ENCODE measurements around the gene SULT1A2. TPM values are rescaled to one million over a fixed set of nuclear protein-coding genes. Genes with fewer than 3 reads are reported as not detected.
"Not testable (repeated sequence)": the region's sequence is repeated elsewhere in the genome, so short reads cannot be mapped to it uniquely, and the experiment has no call there.

The SULT1A2 gene
- total RNA-seq (1 to 10 TPM in 2 of 7 donors, under 1 TPM in 5; 0.20 to 1.6 (median 0.78) TPM), polyA plus RNA-seq (1 to 10 TPM in 1 of 2 donors, under 1 TPM in 1; 0.13 to 1.2 TPM)
- long read RNA-seq, donor 1: 0 reads
- long read RNA-seq, donor 2: 0 reads
- long read RNA-seq, donor 3, partial matches to known transcripts: 0 of 1 reads
- long read RNA-seq, donor 3, other reads (novel, unspliced or antisense): 1 of 1 reads

DNA sequence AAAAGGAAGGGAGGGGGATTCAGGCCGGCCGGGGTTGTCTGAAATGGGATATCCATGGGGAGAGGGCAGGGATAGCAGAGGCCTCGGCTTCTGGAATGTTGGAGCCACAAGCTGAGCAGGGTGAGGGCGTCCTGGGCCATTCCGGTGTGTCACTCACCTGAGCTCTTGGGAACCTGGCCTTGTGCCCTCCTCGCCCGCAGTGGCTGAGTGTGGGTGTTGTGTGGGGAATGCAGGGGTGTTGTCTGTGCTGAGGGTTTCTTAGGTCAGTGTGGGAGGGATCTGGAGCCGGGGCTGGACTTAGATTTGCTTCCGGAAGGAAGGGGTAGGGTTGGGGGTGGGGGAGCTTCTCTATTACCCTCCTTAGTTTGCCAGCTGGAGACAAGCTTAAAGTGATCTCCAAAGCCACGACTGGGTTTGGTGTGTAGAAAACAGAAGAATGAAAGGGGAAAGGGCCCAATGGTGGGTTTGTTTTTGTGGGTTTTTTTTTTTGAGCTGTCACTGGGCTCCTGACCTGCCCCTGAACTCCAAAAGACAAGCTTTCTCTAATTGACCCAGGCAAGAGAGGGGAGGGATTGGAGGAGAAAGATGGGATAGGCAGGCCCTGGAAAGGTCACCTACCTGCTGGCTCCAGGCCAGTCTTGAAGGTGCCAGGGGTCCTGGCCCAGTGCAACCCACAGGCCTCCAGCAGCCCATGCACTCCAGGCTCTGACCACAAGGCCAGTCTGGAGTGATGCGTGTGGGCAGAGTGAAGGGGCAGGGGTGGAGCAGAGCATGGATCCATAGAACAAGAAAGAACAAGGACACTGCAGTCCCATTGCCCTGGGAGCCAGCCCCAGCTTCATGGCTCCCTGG, at the start of gene SULT1A2:
SULT1A2 (minus strand) TSS at position 211 of the 852 bp plus-strand sequence. CDS start 1,120 bp downstream, outside the sequence.
- Histone ChIP-seq H3K4me1 (ENCODE audit: insufficient read depth) (peaks cover 4% of the 10 kb centered on the region), H3K36me3 (no peaks in the 10 kb centered on the region), H3K4me3 (no peak within 1 kb of the TSS), H3K27ac (no peak within 1 kb of the TSS), H3K27me3 (no peaks in the 10 kb centered on the region), H3K9me3 (no peaks in the 10 kb centered on the region)
- WGBS, 3 donors: 16 to 19% (median 17%) methylated on average over 11 of the region's 11 CpGs
- intact Hi-C loops (cut with DNase I): no loop called here
- DNase-seq: no peak
- TF ChIP-seq, protein P1, sequence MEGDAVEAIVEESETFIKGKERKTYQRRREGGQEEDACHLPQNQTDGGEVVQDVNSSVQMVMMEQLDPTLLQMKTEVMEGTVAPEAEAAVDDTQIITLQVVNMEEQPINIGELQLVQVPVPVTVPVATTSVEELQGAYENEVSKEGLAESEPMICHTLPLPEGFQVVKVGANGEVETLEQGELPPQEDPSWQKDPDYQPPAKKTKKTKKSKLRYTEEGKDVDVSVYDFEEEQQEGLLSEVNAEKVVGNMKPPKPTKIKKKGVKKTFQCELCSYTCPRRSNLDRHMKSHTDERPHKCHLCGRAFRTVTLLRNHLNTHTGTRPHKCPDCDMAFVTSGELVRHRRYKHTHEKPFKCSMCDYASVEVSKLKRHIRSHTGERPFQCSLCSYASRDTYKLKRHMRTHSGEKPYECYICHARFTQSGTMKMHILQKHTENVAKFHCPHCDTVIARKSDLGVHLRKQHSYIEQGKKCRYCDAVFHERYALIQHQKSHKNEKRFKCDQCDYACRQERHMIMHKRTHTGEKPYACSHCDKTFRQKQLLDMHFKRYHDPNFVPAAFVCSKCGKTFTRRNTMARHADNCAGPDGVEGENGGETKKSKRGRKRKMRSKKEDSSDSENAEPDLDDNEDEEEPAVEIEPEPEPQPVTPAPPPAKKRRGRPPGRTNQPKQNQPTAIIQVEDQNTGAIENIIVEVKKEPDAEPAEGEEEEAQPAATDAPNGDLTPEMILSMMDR (IDR thresholded peaks at IDR 0.05): no peak
- no peak for TF ChIP-seq POLR2A (IDR thresholded peaks at IDR 0.05)
- no peak for TF ChIP-seq EP300 (IDR thresholded peaks at IDR 0.05)

DNA sequence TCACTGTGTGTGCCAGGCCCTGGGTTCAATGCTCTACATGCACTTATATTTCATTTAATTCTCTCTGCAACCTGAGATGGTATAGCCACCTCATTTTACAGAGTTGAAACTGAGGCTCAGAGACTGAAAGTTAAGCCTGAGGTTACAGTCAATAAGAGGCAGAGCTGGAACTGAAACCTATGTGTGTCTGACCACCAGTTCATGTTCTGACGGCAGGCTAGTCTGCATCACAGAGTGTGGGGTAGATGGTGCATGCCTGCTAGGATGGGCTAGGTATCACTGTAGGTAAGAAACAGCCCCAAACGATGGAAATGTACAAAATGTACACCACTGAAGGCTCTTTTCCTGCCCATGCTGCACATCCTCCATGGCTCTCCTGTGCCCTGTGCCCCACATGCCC, 43.1 kb upstream of the SULT1A2 start:
- H3K27me3 ChIP-seq; DNase-seq; H3K4me1 ChIP-seq (ENCODE audit: insufficient read depth); H3K27ac ChIP-seq; intact Hi-C loops (cut with DNase I); H3K4me3 ChIP-seq; H3K9me3 ChIP-seq; H3K36me3 ChIP-seq: not testable (repeated sequence)
- 61 to 74% (median 72%) methylated on average over 2 of the region's 2 CpGs for WGBS, 3 donors

DNA sequence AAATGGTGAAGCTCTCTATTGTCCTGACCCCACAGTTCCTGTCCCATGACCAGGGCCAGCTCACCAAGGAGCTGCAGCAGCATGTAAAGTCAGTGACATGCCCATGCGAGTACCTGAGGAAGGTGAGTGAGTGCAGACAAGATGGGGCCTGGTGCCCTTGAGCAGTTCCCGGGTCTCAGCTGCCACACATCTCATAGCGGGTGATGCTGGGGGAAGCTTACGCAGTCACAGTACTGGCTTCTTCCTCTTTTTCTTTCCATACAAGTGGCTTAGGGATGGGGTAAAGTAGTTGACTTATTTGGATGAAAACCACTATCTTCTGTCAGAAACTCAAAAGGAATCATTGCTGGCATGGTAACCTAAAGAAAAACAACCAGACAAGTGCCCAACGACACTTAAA, 41.5 kb upstream of the SULT1A2 start:
- H3K4me1 ChIP-seq (ENCODE audit: insufficient read depth); H3K9me3 ChIP-seq; intact Hi-C loops (cut with DNase I); H3K27me3 ChIP-seq; H3K4me3 ChIP-seq; DNase-seq; H3K36me3 ChIP-seq; H3K27ac ChIP-seq: not testable (repeated sequence)
- 53 to 92% (median 78%) methylated on average over 2 to 4 of the region's 5 CpGs for WGBS, 3 donors

DNA sequence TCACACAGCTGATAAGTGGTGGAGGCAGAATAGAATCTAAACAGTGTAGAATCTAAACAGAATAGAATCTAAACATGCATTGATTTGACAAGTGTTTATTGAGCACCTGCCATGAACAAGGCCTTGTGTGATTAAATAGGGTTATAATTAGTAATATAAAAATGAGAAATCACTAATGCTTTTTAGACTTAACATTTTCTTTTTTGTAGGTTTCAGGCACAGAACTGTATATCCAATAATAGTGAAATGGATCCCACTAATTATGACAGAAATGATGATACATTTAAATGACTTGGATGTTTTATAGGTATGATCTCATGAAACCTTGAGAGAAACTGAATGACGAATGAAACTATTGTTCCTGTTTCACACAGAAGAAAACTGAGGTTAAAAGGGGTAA, 40.9 kb upstream of the SULT1A2 start, which contains the start of gene NPIPB8:
NPIPB8 (plus strand) TSS at position 301 of the 400 bp plus-strand sequence. CDS start 296 bp downstream, outside the sequence.
- H3K27me3 ChIP-seq; H3K4me1 ChIP-seq (ENCODE audit: insufficient read depth); H3K27ac ChIP-seq; H3K36me3 ChIP-seq; H3K4me3 ChIP-seq; H3K9me3 ChIP-seq; DNase-seq; intact Hi-C loops (cut with DNase I): not testable (repeated sequence)
- 94 to 100% methylated on average over 1 of the region's 1 CpG; no CpG with 5 or more reads in 1 of the 3 donors for WGBS, 3 donors

DNA sequence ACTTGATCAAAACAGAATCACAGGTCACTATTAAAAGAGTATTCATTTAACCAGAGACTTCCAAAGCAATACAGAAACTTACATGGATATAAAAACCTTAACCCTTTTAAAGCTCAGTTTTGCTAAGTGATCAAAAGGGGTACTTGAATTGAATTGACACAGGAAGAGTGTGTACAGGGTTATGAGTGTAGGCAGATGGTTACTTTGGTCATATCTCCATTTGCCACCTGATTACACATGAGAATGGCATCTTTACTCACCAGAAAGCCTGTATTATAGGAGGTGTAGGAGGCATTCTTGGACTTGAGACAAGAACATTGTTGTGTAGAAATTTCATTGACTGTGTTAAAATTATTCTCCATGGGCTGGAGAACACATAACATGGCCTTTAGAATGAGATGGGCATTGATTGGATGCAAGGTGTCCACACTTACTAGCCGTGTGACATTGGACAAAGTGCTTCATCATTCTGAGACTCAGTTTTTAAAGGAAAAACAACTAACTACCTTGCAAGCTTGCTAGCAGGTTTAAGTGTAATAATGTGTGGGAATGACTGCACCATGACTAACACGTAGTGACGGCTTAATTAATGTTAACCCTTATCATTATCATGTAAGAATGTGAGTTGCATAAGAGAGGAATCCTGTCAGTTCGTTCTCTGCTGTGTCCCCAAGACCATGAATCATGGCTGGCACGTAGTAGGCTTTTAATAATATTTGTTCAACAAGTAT, 39.4 kb upstream of the SULT1A2 start:
- H3K27ac ChIP-seq; H3K4me1 ChIP-seq (ENCODE audit: insufficient read depth); H3K9me3 ChIP-seq; DNase-seq; H3K36me3 ChIP-seq; H3K27me3 ChIP-seq; H3K4me3 ChIP-seq; intact Hi-C loops (cut with DNase I): not testable (repeated sequence)
- WGBS, 3 donors: 17 to 35% (median 26%) methylated on average over 5 of the region's 5 CpGs

DNA sequence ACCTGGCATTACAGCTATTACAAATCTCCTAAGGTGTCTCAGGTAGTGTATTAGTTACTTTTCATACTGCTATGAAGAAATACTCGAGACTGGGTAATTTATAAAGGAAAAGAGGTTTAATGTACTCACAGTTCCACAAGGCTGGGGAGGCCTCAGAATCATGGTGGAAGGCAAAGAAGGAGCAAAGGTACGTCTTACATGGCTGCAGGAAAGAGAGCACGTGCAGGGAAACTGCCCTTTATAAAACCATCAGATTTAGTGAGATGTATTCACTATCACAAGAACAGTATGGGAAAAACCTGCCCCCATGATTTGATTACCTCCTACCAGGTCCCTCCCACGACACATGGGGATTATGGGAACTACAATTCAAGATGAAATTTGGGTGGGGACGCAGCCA, 34.1 kb upstream of the SULT1A2 start:
- intact Hi-C loops (cut with DNase I); H3K27me3 ChIP-seq; H3K4me3 ChIP-seq; DNase-seq; H3K36me3 ChIP-seq; H3K4me1 ChIP-seq (ENCODE audit: insufficient read depth); H3K9me3 ChIP-seq; H3K27ac ChIP-seq: not testable (repeated sequence)
- 72 to 79% (median 74%) methylated on average over 4 to 5 of the region's 5 CpGs for WGBS, 3 donors
